Dermis microvascular lymphatic vessel endothelial cell (primary cell): Measurements from ENCODE around the gene EEF2KMT. TPM values are rescaled to one million over a fixed set of nuclear protein-coding genes. Genes with fewer than 3 reads are reported as not detected.

ENCODE experiments used
- DNase-seq, 2 donors: peaks; one replicate each; pipeline versions ENCODE4 v3.0.0 to v3.0.0-alpha.2; 2010; ENCODE audit warnings: low read depth in 2 of 2
- total RNA-seq: library from RNA; depleted of rRNA; stranded (reverse); fragments of >200 nt; gene quantifications from 2 replicates; pipeline ENCODE4 v1.2.1, GENCODE V29; 2014

Gene EEF2KMT
- total RNA-seq, 1 donor from 2014 or later, result 6.4 TPM

DNA sequence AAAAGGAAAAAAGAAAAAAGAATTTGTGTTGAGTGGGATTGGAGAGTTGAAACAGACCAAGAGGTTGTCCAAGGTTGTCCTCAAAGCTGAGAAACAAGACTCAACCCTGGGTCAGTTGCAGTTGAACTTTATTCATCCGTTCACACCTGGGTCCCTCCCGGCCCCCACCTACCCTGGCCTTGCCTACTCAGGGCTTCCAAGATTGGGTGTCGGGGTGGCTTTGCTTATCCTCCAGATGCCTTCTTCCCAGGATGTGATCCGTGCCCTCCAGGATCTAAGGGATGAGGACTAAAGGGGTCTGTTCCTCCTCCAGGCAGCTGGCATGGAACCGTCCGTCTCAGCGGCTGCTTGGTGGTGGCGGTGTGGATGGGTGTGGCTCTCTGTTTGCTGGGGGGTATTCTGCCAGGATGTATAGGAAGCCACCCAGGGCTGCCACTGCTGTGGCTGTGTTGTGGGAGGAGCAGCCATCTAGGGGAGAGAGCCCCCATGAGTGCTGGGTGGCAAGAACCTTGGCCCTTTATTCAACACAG, 53.5 kb downstream of the EEF2KMT start:
- DNase-seq, result no peak

DNA sequence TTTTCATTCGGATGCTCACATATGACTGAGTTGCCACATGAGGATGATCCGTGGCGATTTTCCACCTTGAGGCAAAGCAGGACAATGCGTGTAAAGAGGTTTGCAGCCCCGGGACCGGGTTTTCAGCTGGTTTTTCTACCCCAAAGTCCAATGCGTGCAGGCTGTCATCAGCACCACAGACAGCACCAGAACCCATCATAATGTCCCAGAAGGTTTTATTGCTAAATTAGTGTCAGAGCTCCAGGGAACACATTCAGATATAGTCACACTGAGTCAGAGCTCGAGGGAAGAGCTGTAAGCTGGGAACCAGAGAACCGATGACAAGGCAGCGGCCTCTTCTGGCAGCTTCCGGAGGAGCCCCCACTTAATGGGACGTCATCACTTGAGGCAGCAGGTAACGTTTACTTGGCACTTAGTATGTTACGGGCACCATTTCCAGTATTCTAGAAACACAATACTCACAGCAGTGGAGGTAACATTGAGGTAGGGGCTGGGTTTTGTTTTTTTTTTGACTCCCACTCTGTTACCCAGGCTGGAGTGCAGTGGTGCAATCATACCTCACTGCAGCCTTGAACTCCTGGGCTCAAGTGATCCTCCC, 54.9 kb downstream of the EEF2KMT start:
- DNase-seq, result no peak

DNA sequence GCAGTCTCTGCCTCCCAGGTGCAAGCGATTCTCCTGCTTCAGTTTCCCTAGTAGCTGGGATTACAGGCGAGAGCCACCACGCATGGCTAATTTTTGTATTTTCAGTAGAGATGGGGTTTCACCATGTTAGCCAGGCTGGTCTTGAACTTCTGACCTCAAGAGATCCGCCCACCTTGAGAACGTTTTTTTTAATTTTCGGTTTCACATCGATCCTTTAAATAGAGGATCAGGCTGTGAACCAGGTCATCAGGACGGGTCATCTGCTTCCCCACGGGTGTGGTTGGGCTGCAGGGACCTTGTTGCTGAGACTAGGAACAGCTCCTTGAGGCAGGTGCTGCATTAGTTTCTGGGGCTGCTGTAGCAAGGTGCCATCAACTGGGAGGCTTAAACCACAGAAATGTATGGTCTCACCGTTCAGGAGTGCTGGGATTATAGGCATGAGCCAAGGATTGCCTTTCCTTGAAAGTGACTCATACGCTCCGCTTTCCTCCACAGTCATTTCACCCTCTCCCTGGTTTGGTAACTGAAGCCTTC, 55.9 kb downstream of the EEF2KMT start:
- DNase-seq, result no peak

DNA sequence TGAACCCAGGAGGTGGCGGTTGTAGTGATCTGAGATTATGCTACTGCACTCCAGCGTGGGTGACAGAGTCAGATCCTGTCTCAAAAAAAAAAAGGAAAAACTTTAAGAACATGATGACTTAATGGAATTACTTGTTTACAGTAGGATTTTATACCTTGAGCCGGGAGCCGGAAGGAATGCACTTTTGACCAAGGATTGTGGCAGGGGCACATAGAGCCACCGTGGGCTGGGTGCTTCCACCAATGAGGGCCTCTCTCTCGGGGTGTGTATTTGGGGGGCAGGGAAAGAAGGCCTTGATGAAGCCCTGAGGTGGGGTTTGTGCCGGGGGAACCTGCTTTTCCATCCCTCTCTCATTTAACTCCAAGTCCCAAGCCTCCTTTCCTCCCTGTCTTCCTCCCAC, 57.1 kb downstream of the EEF2KMT start:
- DNase-seq, result no peak

DNA sequence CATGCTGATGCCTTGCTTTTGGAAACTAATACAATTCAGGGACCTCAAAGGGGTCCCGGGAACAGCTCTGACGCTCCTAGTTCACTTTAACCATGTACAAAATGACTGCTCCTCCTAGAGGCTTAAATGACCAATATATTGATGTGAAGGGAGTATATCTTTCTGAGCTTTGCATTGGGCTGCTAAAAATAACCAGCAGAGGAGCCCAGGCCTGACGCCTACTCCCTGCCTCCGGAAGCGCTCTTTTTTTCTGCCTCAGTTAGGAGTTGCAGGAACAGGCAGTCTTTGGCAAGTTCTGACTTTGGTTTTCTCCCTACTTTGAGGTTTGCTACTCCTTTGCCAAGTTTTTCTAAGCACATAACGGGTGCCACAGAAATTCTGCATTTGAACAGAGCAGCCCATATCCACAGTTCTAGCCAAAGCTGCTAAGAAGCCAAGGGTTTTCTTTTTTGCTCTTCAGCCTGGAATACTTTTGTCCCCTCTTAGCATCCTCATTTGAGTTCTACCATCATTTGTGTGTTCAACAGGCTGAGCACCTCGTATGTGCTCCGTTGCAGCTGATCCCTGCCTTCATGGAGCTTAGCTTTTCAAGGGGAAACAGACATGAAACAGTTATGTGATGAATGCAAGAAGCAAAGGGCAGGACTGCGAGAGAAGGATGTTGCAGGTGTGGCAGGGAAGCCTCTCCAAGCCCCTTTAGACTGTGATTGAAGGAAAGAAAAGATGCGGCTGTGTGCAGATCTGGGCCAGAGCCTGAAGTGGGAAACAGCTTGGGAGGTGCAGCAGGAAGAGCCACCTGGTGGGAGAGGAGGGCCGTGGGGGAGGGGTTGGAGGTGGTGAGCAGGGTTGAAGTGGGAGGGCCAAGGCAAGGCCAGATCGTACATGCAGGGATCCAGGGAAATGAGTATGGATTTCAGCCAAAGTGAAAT, 61.1 kb downstream of the EEF2KMT start:
- no peak for DNase-seq

DNA sequence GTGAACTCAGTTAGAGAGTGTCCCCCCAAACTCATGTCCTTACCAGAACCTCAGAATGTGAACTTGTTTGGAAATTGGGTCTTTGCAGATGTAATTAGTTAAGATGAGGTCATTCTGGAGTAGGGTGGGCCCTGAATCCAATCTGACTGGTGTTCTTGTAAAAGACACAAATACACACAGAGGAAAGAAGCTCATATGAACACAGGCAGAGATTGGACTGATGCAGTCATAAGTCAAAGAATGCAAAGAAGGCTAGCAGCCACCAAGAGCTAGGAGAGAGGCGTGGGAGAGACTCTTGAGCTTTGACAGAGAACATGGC, 61.7 kb downstream of the EEF2KMT start:
- no peak for DNase-seq

Other genes starting within 250 kb of the EEF2KMT start
- 3.2 and 4.7 TPM in 2 replicates for gene PPL, start 160.6 kb downstream of the EEF2KMT start, total RNA-seq
- gene SEC14L5, start 139.5 kb downstream of the EEF2KMT start, total RNA-seq, result under 0.01 and 0.13 TPM in 2 replicates
- 12.1 and 18.0 TPM in 2 replicates for gene NAGPA, start 63.9 kb downstream of the EEF2KMT start, total RNA-seq
- not detected in 2 replicates for gene C16orf89, start 31.8 kb downstream of the EEF2KMT start, total RNA-seq
- gene ALG1, start 26.0 kb downstream of the EEF2KMT start, total RNA-seq, result 24.8 and 30.1 TPM in 2 replicates